GM10266 (cell line): ENCODE data around the gene KSR2.
A peak's percentile ranks its signal among the peaks of the same experiment; 100 is the strongest.

Experiments
- DNase-seq: peaks from one replicate; pipeline ENCODE4 v3.0.0; 2012; ENCODE audit errors: extremely low spot score
- CTCF ChIP-seq: IDR thresholded peaks from 2 replicates; pipeline ENCODE4 v1.5.1; 2012; ENCODE audit warnings: mild to moderate bottlenecking, low read depth; ENCODE audit not compliant: control insufficient read depth, insufficient read depth; ENCODE audit errors: missing control alignments

Gene KSR2

GRCh38 chr12:117583677-117584225 is 385.0 kb downstream of the KSR2 start:
- DNase-seq: no peak
- TF ChIP-seq CTCF: no peak

GRCh38 chr12:117583092-117583491 is 385.7 kb downstream of the KSR2 start:
- no peak for DNase-seq
- no peak for TF ChIP-seq CTCF

- no peak for DNase-seq
- TF ChIP-seq CTCF: no peak
Measured at GRCh38 chr12:117582135-117582784, 386.5 kb downstream of the KSR2 start.

GRCh38 chr12:117580718-117581062 is 388.1 kb downstream of the KSR2 start:
- no peak for TF ChIP-seq CTCF
- peak; percentile 12 for DNase-seq

GRCh38 chr12:117580015-117580717 is 388.6 kb downstream of the KSR2 start:
- no peak for DNase-seq
- TF ChIP-seq CTCF: no peak

GRCh38 chr12:117577122-117577657 is 391.6 kb downstream of the KSR2 start:
- TF ChIP-seq CTCF: no peak
- DNase-seq: no peak

GRCh38 chr12:117576053-117576452 is 392.7 kb downstream of the KSR2 start:
- no peak for DNase-seq

More at GRCh38 chr12:117576053-117576452, 392.7 kb downstream of the KSR2 start:
- TF ChIP-seq CTCF: no peak
